Gastroesophageal sphincter (tissue), 3 donors: ENCODE results near the gene CDK9.

Experiments
- POLR2A ChIP-seq, 2 donors: fragments of 450-650 bp; IDR thresholded peaks; one replicate each; pipeline ENCODE4 v1.6.1; 2017; ENCODE audit warnings: antibody characterized with exemption in 2 of 2, mild to moderate bottlenecking in 2 of 2, moderate library complexity in 1 of 2
- POLR2AphosphoS5 ChIP-seq: sonication (generic); formaldehyde crosslinking; IDR thresholded peaks from one replicate; pipeline ENCODE4 v1.6.1; 2017; ENCODE audit warnings: antibody characterized with exemption
- TF ChIP-seq, protein P1 (sequence below), 4 experiments: fragments of 200-600 bp in 2 of 4; fragments of 450-650 bp in 2 of 4; sonication (generic) in 1 of 4; IDR thresholded peaks; one replicate each; pipeline ENCODE4 v1.5.1; 2017 to 2019; ENCODE audit warnings: antibody characterized with exemption in 4 of 4, mild to moderate bottlenecking in 2 of 4, moderate library complexity in 2 of 4

- TF ChIP-seq, protein P1, sequence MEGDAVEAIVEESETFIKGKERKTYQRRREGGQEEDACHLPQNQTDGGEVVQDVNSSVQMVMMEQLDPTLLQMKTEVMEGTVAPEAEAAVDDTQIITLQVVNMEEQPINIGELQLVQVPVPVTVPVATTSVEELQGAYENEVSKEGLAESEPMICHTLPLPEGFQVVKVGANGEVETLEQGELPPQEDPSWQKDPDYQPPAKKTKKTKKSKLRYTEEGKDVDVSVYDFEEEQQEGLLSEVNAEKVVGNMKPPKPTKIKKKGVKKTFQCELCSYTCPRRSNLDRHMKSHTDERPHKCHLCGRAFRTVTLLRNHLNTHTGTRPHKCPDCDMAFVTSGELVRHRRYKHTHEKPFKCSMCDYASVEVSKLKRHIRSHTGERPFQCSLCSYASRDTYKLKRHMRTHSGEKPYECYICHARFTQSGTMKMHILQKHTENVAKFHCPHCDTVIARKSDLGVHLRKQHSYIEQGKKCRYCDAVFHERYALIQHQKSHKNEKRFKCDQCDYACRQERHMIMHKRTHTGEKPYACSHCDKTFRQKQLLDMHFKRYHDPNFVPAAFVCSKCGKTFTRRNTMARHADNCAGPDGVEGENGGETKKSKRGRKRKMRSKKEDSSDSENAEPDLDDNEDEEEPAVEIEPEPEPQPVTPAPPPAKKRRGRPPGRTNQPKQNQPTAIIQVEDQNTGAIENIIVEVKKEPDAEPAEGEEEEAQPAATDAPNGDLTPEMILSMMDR (IDR thresholded peaks at IDR 0.05), result no peak
- no peak for TF ChIP-seq POLR2A (IDR thresholded peaks at IDR 0.05)
- no peak for TF ChIP-seq POLR2AphosphoS5
These were observed 7.4 kb downstream of the CDK9 start for GRCh38 chr9:127793093-127793708.
